HepG2 (cell line): ENCODE measurements around the gene TNRC18. TPM values are rescaled to one million over a fixed set of nuclear protein-coding genes. Genes with fewer than 3 reads are reported as not detected.
A peak's percentile ranks its signal among the peaks of the same experiment; 100 is the strongest.

Source experiments
- BCL3 ChIP-seq: sonication (generic); formaldehyde crosslinking; IDR thresholded peaks from 2 replicates; pipeline ENCODE4 v1.5.1; 2020; ENCODE audit warnings: mild to moderate bottlenecking, missing genetic modification reagents, moderate library complexity
- BORCS8-MEF2B ChIP-seq: sonication (generic); formaldehyde crosslinking; IDR thresholded peaks from 2 replicates; pipeline ENCODE4 v1.8.0; 2022; ENCODE audit warnings: mild to moderate bottlenecking, missing genetic modification reagents
- GABPA ChIP-seq, 2 experiments: IDR thresholded peaks; 2 replicates each; pipeline ENCODE4 v1.6.1; 2011 to 2016; ENCODE audit warnings: low read depth in 2 of 2, low read length in 1 of 2, missing biosample characterization in 1 of 2, missing genetic modification characterization in 1 of 2
- HMGXB4 ChIP-seq, 2 experiments: sonication (generic) in 1 of 2; formaldehyde crosslinking in 1 of 2; IDR thresholded peaks; 2 replicates each; pipeline versions ENCODE4 v1.4.0 to v1.6.1; 2018 to 2020; ENCODE audit warnings: missing genetic modification reagents in 2 of 2, borderline replicate concordance in 1 of 2, low read depth in 1 of 2, mild to moderate bottlenecking in 1 of 2, missing biosample characterization in 1 of 2
- KDM6A ChIP-seq: IDR thresholded peaks from 2 replicates; pipeline ENCODE4 v1.6.1; 2016; ENCODE audit warnings: low read depth
- MAFK ChIP-seq, 2 experiments: IDR thresholded peaks in 1 of 2; conservative IDR thresholded peaks in 1 of 2; 2 replicates each; pipeline ENCODE4 v1.6.1; 2011; ENCODE audit warnings: improper control_type of control experiment in 2 of 2, low read length in 2 of 2
- NFYB ChIP-seq: sonication (generic); formaldehyde crosslinking; IDR thresholded peaks from 2 replicates; pipeline ENCODE4 v1.4.0; 2020; ENCODE audit warnings: missing genetic modification reagents
- REST ChIP-seq, 2 experiments: IDR thresholded peaks; 2 replicates each; pipeline ENCODE4 v1.6.1; 2011 to 2012; ENCODE audit warnings: low read length in 2 of 2, borderline replicate concordance in 1 of 2, low read depth in 1 of 2, mild to moderate bottlenecking in 1 of 2, moderate library complexity in 1 of 2
- THAP11 ChIP-seq: IDR thresholded peaks from 2 replicates; pipeline ENCODE4 v1.6.1; 2016; ENCODE audit warnings: missing biosample characterization, missing genetic modification reagents
- ZNF333 ChIP-seq: sonication (generic); formaldehyde crosslinking; IDR thresholded peaks from 2 replicates; pipeline ENCODE4 v1.4.0; 2020; ENCODE audit warnings: mild to moderate bottlenecking, missing genetic modification reagents, borderline replicate concordance
- ZNF362 ChIP-seq: sonication (generic); formaldehyde crosslinking; IDR thresholded peaks from 2 replicates; pipeline ENCODE4 v1.4.0; 2020; ENCODE audit warnings: missing genetic modification reagents, mild to moderate bottlenecking, borderline replicate concordance
- ZNF383 ChIP-seq: sonication (generic); formaldehyde crosslinking; IDR thresholded peaks from 2 replicates; pipeline ENCODE4 v1.4.0; 2020; ENCODE audit warnings: missing genetic modification reagents, mild to moderate bottlenecking, borderline replicate concordance
- ZNF414 ChIP-seq: sonication (generic); formaldehyde crosslinking; IDR thresholded peaks from 2 replicates; pipeline ENCODE4 v1.5.0; 2020; ENCODE audit warnings: missing genetic modification reagents
- ZNF558 ChIP-seq: sonication (generic); formaldehyde crosslinking; IDR thresholded peaks from 2 replicates; pipeline ENCODE4 v1.9.0; 2022; ENCODE audit warnings: mild to moderate bottlenecking, missing genetic modification reagents, borderline replicate concordance
- ZNF605 ChIP-seq: sonication (generic); formaldehyde crosslinking; IDR thresholded peaks from 2 replicates; pipeline ENCODE4 v1.8.0; 2022; ENCODE audit warnings: mild to moderate bottlenecking, missing genetic modification reagents
- ZNF747 ChIP-seq: sonication (generic); formaldehyde crosslinking; IDR thresholded peaks from 2 replicates; pipeline ENCODE4 v1.8.1; 2023; ENCODE audit warnings: missing genetic modification reagents, mild to moderate bottlenecking, borderline replicate concordance
- ZNF768 ChIP-seq: sonication (generic); formaldehyde crosslinking; IDR thresholded peaks from 2 replicates; pipeline ENCODE4 v1.4.0; 2020; ENCODE audit warnings: missing genetic modification reagents
- ZNF878 ChIP-seq: sonication (generic); formaldehyde crosslinking; IDR thresholded peaks from 2 replicates; pipeline ENCODE4 v1.8.1; 2023; ENCODE audit warnings: mild to moderate bottlenecking, missing genetic modification reagents, moderate library complexity
- polyA plus RNA-seq, 8 experiments: library from polyadenylated mRNA; depleted of rRNA in 3 of 8; stranded (reverse) in 7 of 8; unstranded in 1 of 8; fragments of >200 nt; fragmentation: Illumina TruSeq in 4 of 8; extraction: Trizol in 4 of 8; gene quantifications; 2 replicates each; pipeline versions ENCODE4 v1.2.1 to v1.2.3, GENCODE V29; 2011 to 2016; ENCODE audit warnings: low read depth in 4 of 8, missing spikeins in 1 of 8, mixed read lengths in 1 of 8; ENCODE audit not compliant: insufficient read depth in 1 of 8
- total RNA-seq, 5 experiments: library from RNA; depleted of rRNA; stranded (reverse); fragments of >200 nt; fragmentation: Illumina TruSeq; extraction: Trizol; gene quantifications; 2 replicates each; pipeline ENCODE4 v1.2.3, GENCODE V29; 2016; ENCODE audit warnings: low read depth in 1 of 5

Gene TNRC18
- total and polyA plus RNA-seq, 2 of the 13 experiments (the other 11 are each of a cell fraction or from before 2014, with no cell fraction given) = 11.7 to 17.4 TPM

GRCh38 chr7:5284304-5285281 lies 139.0 kb downstream of the TNRC18 start (continued):
- no peak for TF ChIP-seq REST (IDR thresholded peaks at IDR 0.05; ENCODE audit: borderline replicate concordance in 1 of 2, low read depth in 1 of 2, low read length in 2 of 2)
- peak; percentile 68; the same call in 1 of the 2 replicates for TF ChIP-seq ZNF605 (CRISPR knock-in tag)
- TF ChIP-seq HMGXB4 (CRISPR knock-in tag; IDR thresholded peaks at IDR 0.05; ENCODE audit: borderline replicate concordance in 1 of 2, low read depth in 1 of 2) = peak; percentile 63 to 82; a peak in 3 of 4 replicates
- TF ChIP-seq ZNF383 = no peak
- peak; percentile 49; the same call in 1 of the 2 replicates for TF ChIP-seq ZNF878
- TF ChIP-seq ZNF768 (CRISPR knock-in tag) = peak; percentile 33; the same call in 1 of the 2 replicates
- TF ChIP-seq ZNF333 (CRISPR knock-in tag) = peak; percentile 73; the same call in 1 of the 2 replicates
- peak; percentile 65 for TF ChIP-seq KDM6A
- no peak for TF ChIP-seq ZNF558 (CRISPR knock-in tag)
- TF ChIP-seq THAP11 (CRISPR knock-in tag) = peak; percentile 24
- peak; percentile 89 for TF ChIP-seq ZNF414 (CRISPR knock-in tag)
- peak; percentile 37; the same call in 1 of the 2 replicates for TF ChIP-seq ZNF747 (CRISPR knock-in tag)
- TF ChIP-seq NFYB (CRISPR knock-in tag) = no peak
- no peak for TF ChIP-seq MAFK (conservative IDR thresholded peaks at IDR 0.05 in 1 of 2, IDR thresholded peaks at IDR 0.05 in 1 of 2; ENCODE audit: low read length in 2 of 2)
- peak; percentile 30; the same call in 1 of the 2 replicates for TF ChIP-seq BORCS8-MEF2B
- TF ChIP-seq GABPA (IDR thresholded peaks at IDR 0.05; ENCODE audit: low read depth, low read length) = no peak
- TF ChIP-seq GABPA (CRISPR knock-in tag; IDR thresholded peaks at IDR 0.05; ENCODE audit: low read depth) = peak; percentile 8; the same call in 1 of the 2 replicates
- peak; percentile 67; the same call in 1 of the 2 replicates for TF ChIP-seq ZNF362 (CRISPR knock-in tag)
- peak; percentile 47; the same call in 1 of the 2 replicates for TF ChIP-seq BCL3 (CRISPR knock-in tag)
